COR-L47 (cell line): ENCODE results near the gene EMID1.

ENCODE experiments used
- DNase-seq: peaks from one replicate; lab custom pipeline; 2025; lab: John Stamatoyannopoulos, UW

Gene EMID1

DNA sequence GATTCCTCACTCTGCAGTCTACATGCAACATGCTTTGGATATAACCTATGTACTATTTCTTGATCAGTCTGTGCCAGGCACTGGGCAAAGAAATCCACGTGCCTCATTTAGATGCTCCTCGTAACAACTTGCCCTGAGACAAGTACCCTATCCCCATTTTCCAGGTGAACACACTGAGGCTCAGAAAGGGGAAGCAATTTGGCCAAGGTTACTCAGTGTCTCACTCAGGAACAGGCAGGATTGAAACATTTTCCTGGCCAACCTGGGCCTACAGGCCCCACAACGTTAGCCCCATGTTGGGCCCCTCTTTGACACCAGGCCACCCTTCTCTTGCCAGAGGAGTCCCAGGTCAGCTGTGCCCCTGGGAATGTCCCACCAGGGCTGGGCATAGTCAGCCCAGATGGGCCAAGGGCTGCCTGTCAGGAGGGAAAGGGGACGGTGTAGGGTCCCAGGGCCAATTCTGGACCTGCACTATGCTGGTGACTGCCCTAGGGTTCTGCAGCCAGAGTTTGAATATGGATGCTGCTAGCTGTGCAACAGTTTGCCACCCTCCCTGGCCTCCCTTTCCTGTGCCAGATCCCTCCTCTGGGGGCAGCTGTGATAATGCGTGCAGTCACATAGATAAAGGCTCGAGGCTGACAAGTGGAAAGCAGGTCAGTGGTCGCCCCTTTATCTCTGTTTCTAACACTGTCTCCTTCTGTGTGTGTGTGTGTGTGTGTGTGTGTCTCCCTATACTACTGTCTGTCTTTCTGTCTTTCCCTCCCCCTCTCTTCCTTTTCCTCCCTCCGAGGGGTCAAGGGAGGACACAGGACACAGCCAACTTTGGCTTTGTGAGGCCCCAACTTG, 10.4 kb upstream of the EMID1 start:
- no peak for DNase-seq

DNA sequence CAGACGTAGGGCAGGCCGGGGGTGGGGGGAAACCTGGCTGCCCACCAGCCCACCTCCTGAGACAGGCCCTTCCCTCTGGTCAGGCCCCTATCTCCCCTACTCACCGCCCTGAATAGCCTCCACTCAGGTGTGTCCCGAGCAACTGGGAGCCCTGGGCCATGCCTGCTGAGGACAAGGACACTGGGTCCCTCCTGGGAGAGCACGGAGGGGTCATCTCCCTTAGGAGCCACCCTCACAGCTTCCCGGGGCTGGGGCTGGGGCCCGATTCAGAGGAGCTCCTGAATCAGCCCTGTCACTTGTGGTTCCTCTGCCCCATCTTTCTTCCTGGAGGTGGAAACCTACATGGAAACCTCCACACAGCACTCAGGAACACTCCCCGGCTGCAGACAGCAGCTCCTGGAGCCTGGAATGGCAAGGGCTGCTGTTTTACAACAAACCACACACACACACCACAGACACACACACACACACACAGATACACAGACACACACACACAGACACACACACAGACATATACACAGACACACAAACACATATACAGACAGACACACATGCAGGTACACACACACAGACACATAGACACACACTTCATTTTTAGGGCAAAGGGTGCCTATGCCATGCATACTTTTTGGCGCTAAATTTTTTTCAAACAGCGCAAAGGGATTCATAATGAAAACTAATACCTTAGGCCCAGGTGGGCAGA, 9.6 kb upstream of the EMID1 start:
- no peak for DNase-seq

DNA sequence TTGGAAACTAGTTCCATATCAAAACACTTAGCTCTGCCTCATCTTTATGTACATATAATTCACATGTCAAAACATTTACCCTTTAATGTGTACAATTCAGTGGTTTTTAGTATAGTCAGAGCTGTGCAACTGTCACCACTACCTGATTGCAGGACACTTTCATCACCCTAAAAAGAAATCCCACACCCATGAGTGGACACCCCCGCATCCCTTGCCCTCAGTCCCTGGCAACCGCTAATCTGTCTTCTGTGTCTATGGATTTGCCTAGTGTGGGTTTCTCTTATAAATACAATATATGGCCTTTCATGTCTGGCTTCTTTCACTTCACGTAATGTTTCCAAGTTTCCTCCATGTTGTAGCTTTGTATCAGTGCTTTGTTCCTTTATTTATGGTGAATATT, 8.6 kb upstream of the EMID1 start:
- no peak for DNase-seq

DNA sequence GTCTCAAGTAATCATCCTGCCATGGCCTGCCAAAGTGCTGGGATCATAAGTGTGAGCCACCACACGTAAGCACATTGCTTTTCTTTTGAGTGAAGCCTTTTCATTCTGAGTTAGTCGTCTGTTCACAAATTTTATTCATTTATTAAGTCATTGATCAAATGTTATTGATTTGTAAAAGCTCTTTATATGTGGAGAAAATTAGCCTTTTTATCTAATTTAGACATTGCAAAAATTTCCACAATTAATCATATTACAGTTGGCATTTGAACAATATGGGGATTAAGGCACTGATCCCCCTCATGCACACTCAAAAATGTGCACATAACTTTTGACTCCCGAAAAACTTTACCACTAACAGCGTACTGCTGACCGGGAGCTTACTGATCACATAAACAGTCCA, 7.5 kb upstream of the EMID1 start:
- DNase-seq: no peak

DNA sequence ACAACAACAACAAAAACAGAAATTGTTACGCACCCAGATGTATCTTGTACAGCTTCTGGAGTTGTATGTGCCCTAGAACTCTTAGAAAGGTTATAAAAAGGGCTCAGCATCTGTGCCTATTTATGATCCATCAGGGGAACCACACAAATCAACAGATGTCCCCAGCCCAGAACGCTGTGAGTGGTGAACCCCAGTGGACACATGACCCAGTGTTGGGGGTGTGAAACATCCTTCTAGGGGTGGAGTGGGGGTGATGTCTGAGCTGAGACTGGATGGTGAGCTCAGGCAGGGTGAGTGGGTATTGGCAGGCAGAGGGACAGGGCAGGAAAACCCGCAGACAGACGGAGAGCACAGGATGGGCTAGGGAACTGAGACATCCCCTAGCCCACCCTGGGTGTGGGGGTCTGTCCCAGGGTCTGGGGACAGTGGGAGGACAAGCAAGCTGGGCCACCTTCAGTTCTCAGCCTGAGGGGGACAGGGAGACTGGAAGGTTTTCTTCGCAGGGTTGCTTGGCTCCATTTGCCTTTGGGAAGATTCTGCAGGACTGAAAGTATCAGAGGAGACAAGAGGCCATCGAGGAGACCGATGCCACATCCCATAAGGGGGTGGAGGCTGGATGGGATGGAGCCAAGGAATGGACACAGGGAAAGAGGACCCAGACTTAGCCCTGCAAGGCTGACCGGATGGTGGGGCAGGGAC, 5.8 kb upstream of the EMID1 start:
- DNase-seq: no peak

DNA sequence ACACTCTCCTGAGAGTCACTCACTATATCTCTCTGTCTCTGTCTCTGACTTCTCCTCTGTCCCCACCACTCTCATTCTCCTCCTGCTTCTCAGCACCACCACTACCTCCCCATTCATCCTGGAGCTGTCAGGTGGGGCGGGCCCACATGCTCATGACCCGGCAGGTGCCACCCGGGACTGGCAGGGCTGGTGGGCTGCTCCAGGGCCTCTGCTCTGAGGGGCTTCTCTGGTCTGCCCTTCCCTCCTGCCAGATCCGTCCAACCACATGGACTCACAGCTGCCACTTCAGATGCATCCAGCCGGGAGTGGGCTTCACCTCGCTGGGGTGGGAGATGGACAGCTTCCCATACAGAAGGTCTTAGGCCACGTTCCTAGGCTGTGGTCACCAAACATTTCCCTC, 4.8 kb upstream of the EMID1 start:
- DNase-seq: no peak

DNA sequence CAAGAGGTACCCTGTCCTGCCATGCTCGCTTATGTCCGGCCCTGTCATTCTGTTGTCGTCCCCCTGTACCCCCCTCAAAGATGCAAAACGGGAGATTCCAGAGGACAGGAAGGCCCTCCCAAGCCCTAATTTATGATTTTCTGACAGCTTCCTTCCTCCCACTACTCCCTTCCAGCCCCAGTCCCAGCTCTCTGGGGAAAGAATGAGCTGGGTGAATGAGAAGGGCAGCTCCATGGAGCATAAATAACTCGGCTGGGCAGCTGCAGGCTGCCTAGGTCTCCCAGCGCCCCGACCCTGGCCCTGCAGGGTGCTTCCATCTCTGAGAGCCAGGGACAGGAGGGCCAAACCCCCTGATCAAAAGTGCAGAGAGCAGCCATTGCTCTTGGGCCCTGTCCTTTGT, 3.9 kb upstream of the EMID1 start:
- DNase-seq: no peak

DNA sequence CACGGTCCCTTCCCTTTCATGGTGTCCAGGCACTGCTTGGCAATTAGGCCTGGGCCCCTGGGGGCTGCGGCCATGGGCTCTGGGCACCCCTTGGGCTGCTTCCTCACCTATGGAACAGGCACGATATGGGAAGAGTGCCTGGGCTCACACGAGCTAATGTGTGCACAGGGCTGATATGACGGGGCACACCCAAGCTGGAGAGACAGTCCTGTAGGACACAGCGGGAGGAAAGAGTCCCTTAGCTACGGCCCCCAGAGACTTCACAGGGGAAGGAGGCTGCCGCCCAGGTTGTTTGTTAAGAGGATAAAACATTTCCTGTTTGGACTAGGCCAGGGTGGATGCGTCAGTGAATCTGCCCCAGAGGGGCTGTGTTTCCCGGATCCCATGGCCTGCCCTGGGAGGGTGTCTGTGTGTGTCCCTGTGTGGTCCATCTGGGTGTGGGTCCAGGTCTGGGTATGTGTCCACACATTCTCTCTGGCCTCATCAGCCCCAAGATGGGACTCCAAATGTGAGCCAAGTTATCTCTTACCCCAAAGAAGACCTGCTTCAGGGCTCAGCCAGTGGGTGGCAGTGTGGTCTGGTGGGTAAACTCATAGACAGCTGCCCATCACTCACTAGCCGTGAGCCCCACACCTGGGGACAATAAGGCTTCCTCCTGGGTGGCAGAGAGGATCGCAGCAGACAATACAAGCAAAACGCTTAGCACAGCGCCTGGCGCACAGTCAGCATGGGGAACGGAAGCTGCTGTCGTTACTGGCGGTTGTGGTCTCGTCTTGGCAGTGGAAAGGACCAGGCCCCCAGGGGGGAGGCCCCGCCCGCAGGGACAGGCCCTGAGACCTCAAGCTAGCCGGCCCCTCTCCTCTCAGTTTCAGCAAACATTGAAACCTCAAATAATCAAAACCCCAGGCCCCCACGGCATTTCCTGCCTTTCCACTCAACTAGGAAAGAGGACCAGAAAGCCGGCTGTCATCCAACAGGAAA, 3.2 kb upstream of the EMID1 start:
- DNase-seq: peak; percentile 21

DNA sequence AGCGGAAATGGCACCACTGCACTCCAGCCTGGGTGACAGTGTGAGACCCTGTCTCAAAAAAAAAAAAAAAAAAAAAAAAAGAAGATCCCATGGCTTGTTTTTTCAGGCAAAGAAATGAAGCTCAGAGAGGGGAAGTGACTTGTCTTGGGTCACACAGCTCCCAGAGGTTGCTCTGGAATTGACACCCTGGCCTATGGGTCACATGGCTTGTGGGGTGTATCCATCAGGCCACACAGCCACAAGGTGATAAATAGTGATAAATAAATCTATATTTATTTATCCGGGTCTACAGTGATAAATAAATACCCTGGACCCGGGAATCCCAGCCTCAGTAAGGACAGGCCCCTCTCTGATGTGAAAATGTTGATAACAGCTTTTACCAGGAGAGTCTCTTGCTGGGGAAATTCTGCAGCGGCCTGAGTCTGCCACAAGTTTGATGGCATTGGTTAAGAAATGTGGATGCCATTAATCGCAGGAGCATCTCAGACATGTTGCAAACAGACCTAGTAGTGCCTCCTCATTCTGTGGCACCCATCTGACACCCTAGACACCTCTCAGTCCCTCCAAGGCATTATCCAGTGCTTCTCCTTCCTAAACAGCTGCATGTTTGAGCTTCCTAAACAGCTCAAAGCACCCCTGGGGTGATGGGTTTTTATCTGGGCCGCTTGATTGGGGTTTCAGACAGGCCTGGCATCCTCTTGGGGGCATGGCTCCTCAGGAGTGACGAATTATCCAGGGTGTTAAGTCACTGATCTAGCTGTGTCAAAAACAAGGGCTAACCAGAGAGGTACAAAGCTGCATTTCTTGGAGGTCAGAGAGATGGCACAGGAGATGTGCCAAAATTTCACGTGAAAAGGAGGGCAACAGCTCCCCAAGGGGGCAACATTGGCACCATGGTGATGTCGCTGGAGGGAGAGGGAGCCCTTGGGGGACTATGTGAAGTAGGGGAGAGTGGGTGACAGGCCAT, 1.9 kb upstream of the EMID1 start:
- DNase-seq: no peak

DNA sequence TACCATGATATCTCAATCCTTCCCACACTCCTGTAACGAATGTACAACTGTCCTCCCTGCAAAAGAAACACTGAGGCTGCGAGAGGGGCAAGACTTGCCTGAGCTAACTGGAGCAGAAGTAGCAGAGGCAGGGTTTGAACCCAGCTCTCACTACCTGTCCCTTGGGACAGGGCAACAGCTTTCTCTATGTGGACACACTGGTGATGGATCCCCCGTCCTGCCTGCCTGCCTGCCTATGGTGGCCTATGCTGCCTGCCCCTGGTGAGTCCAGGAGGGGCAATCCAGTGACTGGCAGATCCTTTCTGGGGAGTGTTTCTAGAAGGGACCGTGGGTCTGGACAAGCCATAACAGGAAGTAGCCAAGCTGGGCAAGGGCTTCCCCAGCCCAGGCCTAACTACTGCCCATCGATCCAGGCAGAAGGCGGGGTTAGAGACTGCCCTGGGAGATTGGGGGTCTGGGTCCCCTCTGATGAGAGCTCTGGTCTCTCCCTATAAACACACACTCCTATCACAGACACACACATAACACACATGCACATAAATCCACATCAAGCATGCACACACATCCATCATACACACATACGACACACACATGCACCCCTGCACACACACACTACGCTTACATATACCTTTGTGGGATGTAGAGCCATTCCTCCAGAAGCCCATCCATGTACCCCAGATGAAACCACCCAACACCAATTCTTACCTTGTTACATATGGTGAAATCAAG, 1.1 kb upstream of the EMID1 start:
- no peak for DNase-seq

DNA sequence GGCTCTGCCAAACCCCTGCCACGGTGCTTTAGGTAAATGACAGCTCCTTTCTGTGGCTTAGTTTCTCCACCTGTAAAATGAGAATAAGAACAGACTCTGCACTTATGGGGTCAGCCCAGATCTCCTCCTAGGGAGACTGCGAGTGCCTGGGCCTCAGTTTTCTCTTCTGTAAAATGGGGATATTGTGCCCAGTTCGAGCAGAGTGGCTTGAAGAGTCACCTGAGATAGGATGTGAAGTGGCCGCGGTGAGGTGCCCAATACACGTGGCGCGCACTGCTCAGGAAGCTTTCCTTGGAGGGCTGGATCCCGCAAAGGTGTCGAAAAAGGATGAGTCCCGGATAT, 473 bp upstream of the EMID1 start:
- DNase-seq: no peak

DNA sequence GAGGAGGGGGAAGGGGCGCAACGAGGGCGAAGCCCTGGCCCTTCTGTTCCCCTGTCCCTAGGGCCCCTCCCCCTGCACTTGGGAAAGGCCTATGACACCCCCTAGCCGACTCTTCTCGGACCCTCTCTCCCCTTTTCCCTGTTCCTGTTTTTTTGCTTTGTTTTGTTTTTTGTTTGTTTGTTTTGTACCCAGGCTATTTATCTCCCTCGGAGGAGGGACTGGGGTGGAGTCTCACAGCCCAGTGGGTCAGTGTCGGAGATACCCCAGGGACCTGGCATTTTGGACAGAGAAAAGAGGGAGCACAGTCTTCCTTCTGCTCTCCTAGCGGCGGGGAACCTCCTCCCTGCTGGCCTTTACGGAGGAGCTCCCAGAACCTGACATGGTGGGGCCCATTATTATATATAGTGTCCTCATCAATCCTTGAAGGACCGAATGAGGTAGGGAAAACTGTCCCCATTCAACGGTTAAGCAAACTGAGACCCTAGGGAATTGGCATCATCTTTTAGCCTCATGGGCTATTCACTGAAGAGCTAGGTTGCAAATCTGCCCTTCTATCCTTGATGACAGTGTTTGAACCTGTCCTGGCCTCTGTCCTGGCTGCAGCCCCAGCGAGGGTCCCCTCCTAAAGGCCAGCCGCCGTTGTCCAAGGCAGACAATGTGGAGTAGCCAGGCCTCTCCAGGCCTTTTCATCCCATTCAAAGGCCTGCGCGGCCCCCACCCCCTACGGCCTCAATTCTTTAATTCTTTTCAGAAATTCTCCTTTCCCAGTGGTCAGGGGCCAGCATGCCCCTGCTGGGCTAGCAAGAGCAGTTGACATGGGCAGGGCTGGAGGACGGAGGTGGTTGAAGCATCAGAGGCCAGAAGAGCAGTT, 911 bp downstream of the EMID1 start:
- DNase-seq: no peak

DNA sequence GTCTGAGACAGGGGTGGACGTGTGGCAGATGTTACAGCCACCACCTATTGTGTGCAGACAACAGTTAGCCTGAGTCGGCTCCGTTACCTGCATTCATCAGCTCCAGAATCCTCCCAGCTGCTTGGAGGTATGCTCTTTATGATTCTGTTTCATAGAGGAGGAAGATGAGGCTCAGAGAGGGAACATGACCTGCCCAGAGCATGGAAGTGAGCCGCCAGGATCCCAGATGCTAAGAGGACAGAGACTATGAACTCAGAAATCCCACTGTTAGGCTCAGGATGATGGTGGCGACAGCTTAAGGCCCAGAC, 1.5 kb downstream of the EMID1 start:
- DNase-seq: no peak

DNA sequence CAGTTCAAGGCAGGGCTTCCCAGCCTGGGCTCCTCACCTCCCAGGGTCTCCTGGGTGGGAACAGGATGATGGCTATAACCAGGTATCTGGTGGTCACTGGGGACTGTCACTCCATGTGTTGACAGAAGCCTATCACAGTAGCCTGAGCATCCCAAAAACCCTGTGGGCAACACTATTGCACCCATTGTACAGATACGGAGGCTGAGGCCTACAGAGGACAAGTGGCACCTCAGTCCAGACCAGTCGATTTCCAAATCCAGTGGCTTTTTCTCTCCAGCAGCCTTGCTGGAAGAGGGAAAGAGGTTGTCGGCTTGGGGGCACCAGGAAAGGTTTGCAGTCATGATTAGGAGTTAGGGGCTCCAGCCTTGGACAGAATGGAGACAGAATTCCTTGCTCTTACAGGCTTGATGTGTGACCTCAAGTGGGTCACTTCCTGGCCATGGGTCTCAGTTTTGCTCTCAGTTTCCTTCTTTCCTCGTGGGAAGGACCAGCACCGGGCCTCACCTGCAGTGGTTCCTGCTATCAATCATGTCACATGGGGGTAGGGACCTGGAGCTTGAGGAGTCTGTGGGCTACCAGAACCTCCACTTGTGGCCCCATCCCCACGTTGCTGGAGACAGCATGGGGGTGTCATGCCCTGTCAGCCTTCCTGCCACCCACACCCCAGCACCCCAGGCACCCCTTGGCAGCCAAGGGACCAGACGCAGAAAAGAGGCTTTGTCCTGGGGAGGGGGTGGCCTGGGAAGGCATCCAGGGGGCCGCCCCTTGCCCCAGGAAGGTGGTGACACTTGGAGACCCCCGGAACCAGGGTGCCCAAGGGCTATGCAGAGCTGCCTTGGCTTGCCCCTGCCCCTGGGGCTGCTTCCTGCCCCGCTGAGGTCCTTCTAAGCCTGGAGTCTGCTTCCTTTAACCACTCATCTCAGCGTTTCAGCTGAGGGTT, 2.1 kb downstream of the EMID1 start:
- no peak for DNase-seq

DNA sequence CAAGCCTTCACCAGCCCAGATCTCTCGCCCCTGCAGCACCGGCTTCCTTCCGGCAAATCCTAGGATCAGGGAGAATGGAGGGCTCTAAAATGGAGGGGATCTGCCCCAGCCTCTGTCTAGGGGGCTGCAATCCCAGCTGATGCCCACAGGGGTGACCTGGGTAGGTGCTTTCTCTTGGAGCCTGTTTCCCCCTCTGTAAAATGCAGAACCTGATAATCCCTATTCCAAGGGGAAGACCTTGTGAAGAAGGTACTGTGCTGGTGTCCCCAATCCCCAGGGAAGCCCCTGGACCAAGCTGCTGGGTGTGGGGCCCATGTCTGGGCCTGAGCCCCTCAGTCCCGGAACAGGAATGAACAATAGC, 2.8 kb downstream of the EMID1 start:
- no peak for DNase-seq

DNA sequence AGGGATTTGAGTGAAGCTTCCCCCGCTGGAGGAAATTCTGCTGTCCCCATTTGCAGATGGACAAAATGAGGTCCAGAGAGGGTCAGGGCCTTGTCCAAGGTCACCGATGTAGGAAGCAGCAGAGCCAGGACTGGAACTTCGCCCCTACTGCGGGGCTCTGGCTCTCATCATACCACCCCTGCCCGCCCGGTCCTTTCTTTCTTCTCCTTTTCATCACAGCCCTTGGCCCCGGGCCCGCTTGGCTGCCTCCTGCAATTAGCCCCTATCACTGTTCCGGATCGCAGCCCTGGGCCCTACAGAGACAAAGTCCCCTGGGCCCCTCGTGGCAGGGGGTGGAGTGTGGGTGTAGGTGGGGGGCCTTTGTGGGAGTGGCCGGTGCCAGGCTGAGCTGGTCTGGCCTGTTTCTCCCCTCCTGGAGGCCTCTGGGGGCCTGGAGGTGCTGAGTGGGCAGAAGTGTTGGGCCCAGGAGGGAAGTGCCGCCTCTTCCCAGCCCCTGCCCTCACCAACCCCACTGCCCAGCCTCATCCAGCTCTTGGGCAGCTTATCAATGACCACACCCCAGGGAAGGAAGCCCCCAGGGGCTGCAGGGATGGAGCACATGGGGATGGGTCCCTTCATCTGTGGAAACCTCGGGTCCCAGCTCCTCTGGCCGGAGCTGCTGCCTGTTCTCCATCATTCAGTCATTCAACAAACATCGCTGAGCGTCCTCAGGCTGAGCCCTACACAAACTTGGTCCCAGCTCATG, 3.4 kb downstream of the EMID1 start:
- DNase-seq: no peak

DNA sequence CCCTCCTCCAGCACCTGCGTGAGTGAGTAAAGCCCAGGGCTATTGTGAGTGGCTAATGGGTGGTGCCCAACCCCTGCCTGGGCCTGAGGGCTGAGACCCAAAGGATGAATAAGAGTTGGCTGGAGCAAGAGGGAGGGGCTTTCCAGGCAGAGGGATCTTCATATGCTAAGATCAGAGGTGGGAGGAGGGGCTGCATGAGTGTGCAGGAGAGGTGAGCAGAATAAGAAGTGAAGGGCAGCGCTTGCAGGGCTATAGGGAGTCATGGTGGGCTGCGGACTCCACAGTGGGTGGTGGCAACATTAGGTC, 3.9 kb downstream of the EMID1 start:
- no peak for DNase-seq

DNA sequence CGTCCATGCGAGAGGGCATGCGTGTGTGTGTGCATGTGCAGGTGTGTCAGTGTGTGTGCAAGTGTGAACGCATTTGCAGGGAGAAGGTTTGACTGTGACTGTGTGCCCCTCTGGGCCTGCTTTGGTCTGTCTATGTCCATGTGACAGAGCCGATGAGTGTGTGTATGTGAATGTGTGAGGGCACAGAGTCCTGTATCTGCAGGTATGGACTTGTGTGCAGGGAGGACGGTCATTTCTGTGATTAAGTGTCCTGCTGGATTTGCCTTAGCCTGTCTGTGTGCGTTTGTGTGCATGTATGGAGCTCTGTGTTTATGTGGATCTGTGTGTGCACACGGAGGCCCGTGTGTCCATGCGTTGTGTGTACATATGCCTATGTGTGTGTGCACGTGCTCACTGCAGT, 5.4 kb downstream of the EMID1 start:
- DNase-seq: no peak
